ENCODE results near the gene TEX11. TPM values are rescaled to one million over a fixed set of nuclear protein-coding genes. Genes with fewer than 3 reads are reported as not detected.
"Not testable (repeated sequence)": the region's sequence is repeated elsewhere in the genome, so short reads cannot be mapped to it uniquely, and the experiment has no call there.

The TEX11 gene
- total RNA-seq, 2 experiments from 2014 or later, result 0.16 TPM; not detected in 1

GRCh38 chrX:70711336-70711735 lies 197.2 kb downstream of the TEX11 start:
- H3K27ac Mint-ChIP-seq; ATAC-seq; DNase-seq; H3K4me1 Mint-ChIP-seq; CTCF ChIA-PET; H3K36me3 Mint-ChIP-seq; H3K9me3 Mint-ChIP-seq (ENCODE audit: low read depth); H3K4me3 Mint-ChIP-seq; H3K27me3 Mint-ChIP-seq: not testable (repeated sequence)

- no peak for ATAC-seq
- H3K9me3 Mint-ChIP-seq (ENCODE audit: low read depth), result no peaks in the 10 kb centered on the region
- H3K27ac Mint-ChIP-seq, result peak overlapping the region; percentile 22
- peaks cover 8% of the 10 kb centered on the region for H3K4me1 Mint-ChIP-seq
- no peaks in the 10 kb centered on the region for H3K27me3 Mint-ChIP-seq
- CTCF ChIA-PET, result no interaction called here
- DNase-seq, result no peak
- H3K4me3 Mint-ChIP-seq, result no peak overlapping the region
- H3K36me3 Mint-ChIP-seq, result no peaks in the 10 kb centered on the region
Observed at GRCh38 chrX:70694339-70695122, 214.0 kb downstream of the TEX11 start.

- H3K4me3 Mint-ChIP-seq, CTCF ChIA-PET: not testable (repeated sequence)
Observed at GRCh38 chrX:70679455-70679854, 229.1 kb downstream of the TEX11 start.

GRCh38 chrX:70675284-70675683 lies 233.2 kb downstream of the TEX11 start:
- DNase-seq (no peak), ATAC-seq (peak; percentile 20)
- Mint-ChIP-seq H3K27ac (peak overlapping the region; percentile 57), H3K9me3 (ENCODE audit: low read depth) (no peaks in the 10 kb centered on the region), H3K27me3 (no peaks in the 10 kb centered on the region), H3K36me3 (peaks cover 7% of the 10 kb centered on the region), H3K4me3 (no peak overlapping the region), H3K4me1 (peaks cover 12% of the 10 kb centered on the region)
- CTCF ChIA-PET, result no interaction called here

More at GRCh38 chrX:70679455-70679854, 229.1 kb downstream of the TEX11 start:
- not testable (repeated sequence) for ATAC-seq; H3K36me3 Mint-ChIP-seq; DNase-seq; H3K9me3 Mint-ChIP-seq (ENCODE audit: low read depth); H3K27me3 Mint-ChIP-seq; H3K4me1 Mint-ChIP-seq; H3K27ac Mint-ChIP-seq

- DNase-seq (no peak), ATAC-seq (peak; percentile 16)
- Mint-ChIP-seq H3K4me1 (peaks cover 12% of the 10 kb centered on the region), H3K27me3 (no peaks in the 10 kb centered on the region), H3K36me3 (peaks cover 7% of the 10 kb centered on the region), H3K4me3 (no peak overlapping the region), H3K9me3 (ENCODE audit: low read depth) (no peaks in the 10 kb centered on the region), H3K27ac (peak overlapping the region; percentile 36)
- CTCF ChIA-PET, result no interaction called here
Observed at GRCh38 chrX:70672326-70672725, 236.2 kb downstream of the TEX11 start.

GRCh38 chrX:70669120-70669519 lies 239.4 kb downstream of the TEX11 start:
- no peak overlapping the region for H3K4me3 Mint-ChIP-seq
- H3K4me1 Mint-ChIP-seq, result peaks cover 7% of the 10 kb centered on the region
- H3K27ac Mint-ChIP-seq, result no peak overlapping the region
- CTCF ChIA-PET, result no interaction called here
- DNase-seq (no peak), ATAC-seq (no peak)
- H3K27me3 Mint-ChIP-seq, result no peaks in the 10 kb centered on the region
- peaks cover 6% of the 10 kb centered on the region for H3K36me3 Mint-ChIP-seq
- H3K9me3 Mint-ChIP-seq (ENCODE audit: low read depth), result no peaks in the 10 kb centered on the region

- Mint-ChIP-seq H3K27ac (no peak overlapping the region), H3K4me1 (no peaks in the 10 kb centered on the region), H3K4me3 (no peak overlapping the region), H3K9me3 (ENCODE audit: low read depth) (no peaks in the 10 kb centered on the region), H3K27me3 (peaks cover 8% of the 10 kb centered on the region), H3K36me3 (no peaks in the 10 kb centered on the region)
- CTCF ChIA-PET, result interaction anchor here (0.6 to 1.6 kb wide), 8 partner anchors 8 to 531 kb away, joined by 3 to 11 read pairs (median 3); partner anchors contain the start of gene IGBP1
- DNase-seq, result no peak
- peak; percentile 69 for ATAC-seq
Observed at GRCh38 chrX:70664726-70665125, 243.8 kb downstream of the TEX11 start.

GRCh38 chrX:70661124-70661523 lies 247.4 kb downstream of the TEX11 start:
- H3K27ac Mint-ChIP-seq; DNase-seq; CTCF ChIA-PET; H3K36me3 Mint-ChIP-seq; H3K4me3 Mint-ChIP-seq; ATAC-seq; H3K27me3 Mint-ChIP-seq; H3K4me1 Mint-ChIP-seq; H3K9me3 Mint-ChIP-seq (ENCODE audit: low read depth): not testable (repeated sequence)

GRCh38 chrX:70657546-70657945 lies 251.0 kb downstream of the TEX11 start:
- DNase-seq; H3K4me3 Mint-ChIP-seq; H3K27me3 Mint-ChIP-seq; H3K9me3 Mint-ChIP-seq (ENCODE audit: low read depth); ATAC-seq; H3K36me3 Mint-ChIP-seq; H3K27ac Mint-ChIP-seq: not testable (repeated sequence)
- peaks cover 12% of the 10 kb centered on the region for H3K4me1 Mint-ChIP-seq
- CTCF ChIA-PET, result interaction anchor here (1.4 kb wide), 1 partner anchor 7 kb away, joined by 3 read pairs; no protein-coding TSS in a partner anchor

GRCh38 chrX:70656304-70656703 lies 252.2 kb downstream of the TEX11 start:
- Mint-ChIP-seq H3K27me3 (no peaks in the 10 kb centered on the region), H3K27ac (peak overlapping the region; percentile 74), H3K4me3 (no peak overlapping the region), H3K36me3 (peaks cover 3% of the 10 kb centered on the region), H3K9me3 (ENCODE audit: low read depth) (no peaks in the 10 kb centered on the region), H3K4me1 (peaks cover 12% of the 10 kb centered on the region)
- ATAC-seq (no peak), DNase-seq (no peak)
- CTCF ChIA-PET, result interaction anchor here (1.4 kb wide), 1 partner anchor 9 kb away, joined by 3 read pairs; no protein-coding TSS in a partner anchor

- H3K36me3 Mint-ChIP-seq; H3K9me3 Mint-ChIP-seq (ENCODE audit: low read depth); CTCF ChIA-PET; H3K4me1 Mint-ChIP-seq; DNase-seq; H3K4me3 Mint-ChIP-seq; H3K27me3 Mint-ChIP-seq; H3K27ac Mint-ChIP-seq; ATAC-seq: not testable (repeated sequence)
Observed at GRCh38 chrX:70647910-70648309, 260.6 kb downstream of the TEX11 start.

- Mint-ChIP-seq H3K27ac (no peak overlapping the region), H3K36me3 (no peaks in the 10 kb centered on the region), H3K9me3 (ENCODE audit: low read depth) (no peaks in the 10 kb centered on the region), H3K4me1 (no peaks in the 10 kb centered on the region), H3K4me3 (no peak overlapping the region), H3K27me3 (no peaks in the 10 kb centered on the region)
- no peak for ATAC-seq
- no peak for DNase-seq
- CTCF ChIA-PET, result no interaction called here
Observed at GRCh38 chrX:70636218-70636617, 272.3 kb downstream of the TEX11 start.

GRCh38 chrX:70635669-70636068 lies 272.8 kb downstream of the TEX11 start:
- Mint-ChIP-seq H3K27ac (no peak overlapping the region), H3K4me1 (no peaks in the 10 kb centered on the region), H3K27me3 (no peaks in the 10 kb centered on the region), H3K36me3 (no peaks in the 10 kb centered on the region), H3K9me3 (ENCODE audit: low read depth) (no peaks in the 10 kb centered on the region), H3K4me3 (no peak overlapping the region)
- CTCF ChIA-PET, result no interaction called here
- ATAC-seq (no peak), DNase-seq (no peak)

- Mint-ChIP-seq H3K36me3 (no peaks in the 10 kb centered on the region), H3K4me3 (no peak overlapping the region), H3K4me1 (no peaks in the 10 kb centered on the region), H3K9me3 (ENCODE audit: low read depth) (no peaks in the 10 kb centered on the region), H3K27ac (no peak overlapping the region), H3K27me3 (no peaks in the 10 kb centered on the region)
- CTCF ChIA-PET, result no interaction called here
- no peak for ATAC-seq
- DNase-seq, result no peak
Observed at GRCh38 chrX:70635227-70635626, 273.3 kb downstream of the TEX11 start.
